Pons (tissue), 1 donor: ENCODE measurements around the gene TMEM258.

Source experiments
- DNase-seq: peaks from one replicate; pipeline ENCODE4 v3.0.0-alpha.2; 2016; ENCODE audit warnings: low spot score

Gene TMEM258

DNA sequence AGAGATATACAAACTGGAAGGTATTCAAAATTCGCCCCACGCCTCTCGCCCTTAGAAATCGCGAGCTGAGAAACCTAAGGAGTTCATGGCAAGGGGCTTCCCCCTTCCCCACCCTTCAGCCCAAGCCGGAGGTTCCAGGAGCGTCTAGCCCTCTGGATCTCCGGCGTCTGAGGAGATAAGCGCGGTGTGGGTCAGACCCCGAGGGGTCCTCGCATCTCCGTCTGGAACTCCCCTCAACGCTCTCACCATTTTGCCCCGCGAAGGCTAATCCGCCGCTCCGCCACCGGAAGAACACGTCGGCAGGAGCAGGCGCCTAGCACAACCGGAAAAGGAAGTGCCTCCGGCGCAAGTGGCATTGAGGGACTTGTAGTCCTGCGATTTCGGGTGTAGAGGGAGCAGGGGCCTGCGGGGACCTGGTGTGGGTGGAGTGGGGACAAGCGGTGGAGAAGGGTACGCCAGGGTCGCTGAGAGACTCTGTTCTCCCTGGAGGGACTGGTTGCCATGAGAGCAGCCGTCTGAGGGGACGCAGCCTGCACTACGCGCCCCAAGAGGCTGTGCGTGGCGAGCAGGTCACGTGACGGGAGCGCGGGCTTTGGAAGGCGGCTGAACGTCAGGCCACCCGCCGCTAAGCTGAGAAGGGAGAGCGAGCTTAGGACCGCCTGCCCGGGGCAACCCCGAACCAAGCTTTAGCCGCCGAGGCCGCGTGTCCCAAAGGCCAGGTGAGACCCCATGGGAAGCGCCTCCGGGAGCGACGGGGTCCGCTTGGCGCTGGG is at the start of gene TMEM258, which contains the start of gene FEN1:
TMEM258 (minus strand) TSS at position 290 of the 773 bp plus-strand sequence; CDS start at position 249, 41 bp downstream.
FEN1 (plus strand) TSS at position 602 of the 773 bp plus-strand sequence. CDS start 2,451 bp downstream, outside the sequence.
- peak; percentile 96 for DNase-seq

DNA sequence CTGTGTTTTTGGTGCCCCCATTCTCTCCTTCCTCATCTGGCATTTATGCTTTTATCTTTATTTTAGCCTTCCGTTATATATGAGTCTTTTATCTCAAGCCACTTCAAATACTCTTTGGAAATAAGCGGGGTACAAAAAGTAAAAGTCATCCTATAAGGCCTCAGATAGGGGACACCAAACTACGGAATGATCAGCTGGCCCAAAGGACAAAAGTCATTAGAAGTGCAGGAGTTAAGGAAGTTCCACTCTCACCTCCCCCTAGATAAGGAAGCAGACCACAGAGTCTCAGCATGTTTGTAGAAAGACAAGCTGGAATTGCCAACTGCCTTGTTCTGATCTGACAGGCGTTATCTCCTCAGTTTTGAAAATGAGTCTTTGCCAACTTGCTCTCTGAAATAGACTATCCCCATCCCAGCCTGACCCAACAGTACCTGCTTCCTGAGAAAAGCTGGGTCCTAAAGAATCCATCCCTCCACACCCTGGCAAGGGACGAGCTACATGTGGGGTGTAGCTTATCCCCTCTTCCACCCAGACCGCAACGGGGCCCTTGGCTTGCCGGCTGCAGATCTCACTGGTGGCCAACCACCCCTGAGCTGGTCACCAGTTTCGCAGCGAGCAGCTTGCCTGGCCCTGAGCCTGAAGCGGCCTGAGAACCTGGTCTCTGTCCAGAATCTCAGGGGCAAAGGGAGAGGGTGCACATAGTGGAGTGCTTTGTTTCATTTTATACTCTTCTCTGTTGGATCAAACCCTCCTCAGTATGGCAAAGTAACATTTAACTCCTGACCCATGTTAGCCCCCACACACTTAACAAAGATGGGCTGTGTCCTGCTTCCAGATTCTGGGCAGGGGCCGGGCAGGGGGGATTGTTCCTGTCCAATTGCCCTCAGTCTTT is 49.5 kb upstream of the TMEM258 start:
- peak; percentile 51 for DNase-seq

DNA sequence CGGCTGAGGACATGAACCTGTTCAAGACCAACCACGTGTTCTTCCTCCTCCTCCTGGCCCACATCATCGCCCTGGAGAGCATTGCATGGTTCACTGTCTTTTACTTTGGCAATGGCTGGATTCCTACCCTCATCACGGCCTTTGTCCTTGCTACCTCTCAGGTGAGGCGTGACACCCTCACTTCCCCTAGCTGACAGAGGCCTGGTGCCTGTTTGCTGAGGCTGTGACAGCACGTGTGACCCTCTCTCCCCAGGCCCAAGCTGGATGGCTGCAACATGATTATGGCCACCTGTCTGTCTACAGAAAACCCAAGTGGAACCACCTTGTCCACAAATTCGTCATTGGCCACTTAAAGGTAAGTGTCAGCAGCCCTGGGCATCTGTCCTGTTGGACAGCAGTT is 48.0 kb upstream of the TMEM258 start:
- DNase-seq, result no peak

DNA sequence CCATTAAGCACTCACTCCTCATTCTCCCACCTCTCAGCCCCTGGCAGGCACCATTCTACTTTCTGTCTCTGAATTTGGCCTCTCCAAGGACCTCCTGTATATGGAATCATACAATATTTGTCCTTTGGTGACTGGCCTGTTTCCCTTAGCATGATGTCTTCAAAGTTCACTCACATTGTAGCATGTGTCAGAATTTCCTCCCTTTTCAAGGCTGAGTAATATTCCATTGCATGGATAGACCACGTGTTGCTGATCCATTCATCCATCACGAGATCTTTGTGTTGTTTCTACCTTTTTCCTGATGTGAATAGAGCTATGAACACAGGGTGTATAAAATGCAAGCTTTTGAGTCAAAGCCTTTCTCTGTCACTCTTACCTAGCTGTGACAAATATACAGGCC is 47.3 kb upstream of the TMEM258 start:
- DNase-seq, result no peak

DNA sequence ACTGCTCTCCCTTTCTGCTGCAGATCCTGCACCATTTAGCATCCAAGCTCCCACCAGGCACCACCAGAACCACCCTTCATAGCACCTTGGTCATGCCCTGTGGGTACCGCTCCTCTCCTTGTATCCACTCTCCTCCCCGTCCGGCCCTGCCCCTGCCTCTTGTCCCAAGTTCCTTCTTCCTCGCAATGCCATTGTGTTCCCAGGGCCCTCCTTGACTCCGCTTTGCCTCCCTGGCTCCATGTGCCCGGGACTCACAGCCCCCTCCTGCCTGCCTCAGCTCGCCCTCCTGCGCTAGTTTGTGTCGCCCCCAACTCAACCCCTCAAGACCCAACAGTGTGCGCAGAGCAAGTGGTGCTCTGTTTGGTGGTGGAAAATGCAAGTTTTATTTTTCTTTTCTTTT is 46.5 kb upstream of the TMEM258 start:
- DNase-seq, result no peak

DNA sequence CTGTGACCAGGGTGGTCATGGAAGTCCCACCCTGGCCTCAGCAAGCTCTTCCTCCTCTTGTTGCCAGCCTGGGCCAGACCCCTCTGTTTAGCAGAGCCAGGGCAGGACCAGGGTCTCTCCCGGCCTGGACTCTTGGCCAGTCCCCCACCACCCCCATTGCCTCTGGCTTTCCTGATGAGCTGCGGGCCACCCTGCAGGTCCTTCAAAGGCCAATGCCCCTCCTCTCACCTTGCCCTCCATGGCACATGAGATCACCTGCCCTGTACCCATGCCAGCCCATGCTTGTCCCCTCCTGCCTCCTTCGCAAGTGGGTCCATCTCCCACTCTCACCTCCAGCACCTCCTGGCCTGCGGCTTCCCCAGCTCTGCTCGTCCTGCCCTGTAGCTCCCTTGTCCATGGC is 46.1 kb upstream of the TMEM258 start:
- no peak for DNase-seq

DNA sequence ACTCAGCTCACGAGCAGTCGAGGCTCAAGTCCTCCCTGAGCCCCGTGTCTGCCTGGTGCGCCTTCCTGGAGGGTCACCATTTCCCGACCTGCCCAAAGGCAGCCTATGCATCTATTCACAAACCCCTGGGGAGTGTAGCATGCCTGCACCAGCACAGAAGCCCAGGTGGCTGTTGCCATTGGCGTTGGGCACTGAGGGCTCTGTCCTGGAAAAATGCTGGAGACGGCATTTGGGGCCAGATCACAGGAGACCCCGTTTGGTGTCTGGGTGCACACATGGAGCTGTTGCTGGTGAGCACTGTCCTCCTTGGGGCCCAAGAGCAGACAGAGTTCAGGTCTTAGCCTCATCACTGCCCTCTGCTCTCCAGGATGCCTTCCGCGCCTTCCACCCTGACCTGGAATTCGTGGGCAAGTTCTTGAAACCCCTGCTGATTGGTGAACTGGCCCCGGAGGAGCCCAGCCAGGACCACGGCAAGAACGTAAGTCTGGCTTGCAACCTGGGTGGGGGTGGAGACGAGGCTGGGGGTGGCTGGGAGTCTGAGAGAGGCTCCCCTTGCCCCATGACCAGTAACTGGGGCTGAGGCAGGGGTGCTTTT is 45.1 kb upstream of the TMEM258 start:
- DNase-seq, result no peak

DNA sequence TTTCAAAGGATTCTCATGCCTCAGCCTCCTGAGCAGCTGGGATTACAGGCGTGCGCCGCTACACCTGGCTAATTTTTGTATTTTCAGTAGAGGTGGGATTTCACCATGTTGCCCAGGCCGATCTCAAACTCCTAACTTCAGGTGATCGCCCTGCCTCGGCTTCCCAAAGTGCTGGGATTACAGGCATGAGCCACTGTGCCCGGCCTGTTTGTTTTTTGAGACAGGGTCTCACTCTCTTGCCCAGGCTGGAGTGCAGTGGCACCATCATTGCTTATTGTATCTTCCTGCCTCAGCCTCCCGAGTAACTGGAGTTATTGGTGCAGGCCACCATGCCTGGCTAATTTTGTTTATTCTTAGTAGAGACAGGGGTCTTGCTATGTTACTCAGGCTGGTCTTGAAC is 43.8 kb upstream of the TMEM258 start:
- no peak for DNase-seq

DNA sequence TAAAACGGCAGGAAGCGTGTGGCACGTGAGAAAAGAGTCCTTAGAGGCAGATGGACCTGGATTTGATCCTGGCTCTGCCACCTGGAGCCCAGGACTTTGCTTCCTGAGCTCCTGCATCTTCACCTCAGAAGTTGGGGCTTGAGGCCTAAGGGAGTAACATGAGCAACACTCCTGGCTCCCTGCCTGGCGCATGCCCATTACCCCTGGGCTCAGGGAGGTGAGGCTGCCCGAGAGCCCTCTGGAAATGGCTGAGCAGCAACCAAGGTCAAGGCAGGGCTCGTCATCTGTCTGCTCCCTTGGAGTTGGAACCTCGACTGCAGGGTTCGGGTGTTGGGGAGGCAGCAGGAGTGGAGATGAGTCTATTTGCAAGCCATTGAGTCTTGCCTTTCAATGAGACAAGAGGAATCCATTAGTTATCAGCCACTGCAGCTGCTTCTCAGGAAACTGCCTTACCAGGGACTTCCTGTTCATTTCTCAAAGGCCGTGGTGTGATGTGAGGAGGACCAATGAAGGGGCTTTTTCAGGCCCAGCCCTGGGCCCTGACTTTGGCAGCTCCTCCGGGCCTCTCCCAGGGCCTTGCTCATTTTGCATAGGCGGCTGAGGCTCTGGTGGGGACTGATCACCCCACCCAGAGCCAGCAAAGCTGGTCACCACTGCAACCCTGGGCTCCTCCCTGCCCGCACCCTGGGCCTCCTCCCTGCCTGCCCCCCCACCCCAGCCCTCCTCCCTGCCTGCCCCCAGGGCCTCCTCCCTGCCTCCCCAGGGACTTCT is 42.1 kb upstream of the TMEM258 start:
- DNase-seq, result peak; percentile 71

DNA sequence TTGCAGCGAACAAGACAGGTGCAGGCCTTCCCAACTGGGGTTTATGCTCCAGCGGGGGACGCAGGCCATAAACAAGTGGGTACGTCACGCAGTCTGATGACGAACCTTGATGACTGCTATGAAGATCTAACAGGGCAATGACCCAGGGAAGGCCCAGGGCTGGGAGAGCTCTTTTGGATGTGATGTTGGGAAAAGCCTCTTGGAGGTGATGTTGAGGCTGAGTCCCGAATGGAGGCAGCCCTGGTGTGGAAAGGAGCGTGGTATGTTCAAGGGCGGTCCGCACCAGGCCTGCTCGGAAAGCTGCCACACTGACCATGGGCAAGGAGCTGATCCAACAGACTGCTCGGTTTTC is 41.5 kb upstream of the TMEM258 start:
- no peak for DNase-seq

DNA sequence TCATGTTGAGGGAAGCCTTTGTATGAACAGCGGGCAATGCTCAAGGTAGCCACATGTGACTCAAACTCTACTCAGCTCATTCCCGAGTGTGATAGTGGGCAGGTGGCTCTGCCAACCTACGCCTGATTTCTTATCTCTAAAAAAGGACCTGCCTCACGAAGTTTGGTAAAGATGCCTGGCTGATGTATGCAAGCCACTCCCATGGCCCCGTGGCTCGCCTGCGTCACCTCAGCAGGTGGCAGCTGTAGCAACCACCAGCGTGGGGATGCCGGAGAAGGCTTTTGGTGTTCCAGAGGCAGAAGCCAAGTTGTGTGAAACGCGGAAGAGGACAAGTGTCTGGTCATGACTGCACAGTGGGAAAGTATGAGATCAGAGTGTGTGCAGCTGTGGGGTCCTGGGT is 41.1 kb upstream of the TMEM258 start:
- DNase-seq, result no peak

DNA sequence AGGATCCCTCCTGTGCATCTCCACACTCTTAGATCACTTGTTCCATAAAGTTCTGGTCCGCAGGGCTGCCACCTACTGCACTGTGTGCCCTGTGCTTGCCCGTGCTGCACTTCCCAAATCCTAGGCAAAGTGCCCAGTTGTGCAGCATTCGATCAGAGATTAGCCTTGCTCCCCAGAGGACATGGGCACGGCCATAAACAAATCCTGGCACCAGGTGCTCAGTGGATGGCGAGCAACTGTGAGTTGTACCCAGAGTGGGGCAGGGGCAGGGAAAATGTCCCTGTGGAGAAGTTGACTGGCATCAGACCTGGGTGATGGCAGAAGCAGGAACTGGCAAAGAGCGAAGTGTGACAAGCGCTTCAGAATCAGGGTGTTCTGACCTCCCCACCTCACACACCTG is 40.4 kb upstream of the TMEM258 start:
- DNase-seq, result no peak

DNA sequence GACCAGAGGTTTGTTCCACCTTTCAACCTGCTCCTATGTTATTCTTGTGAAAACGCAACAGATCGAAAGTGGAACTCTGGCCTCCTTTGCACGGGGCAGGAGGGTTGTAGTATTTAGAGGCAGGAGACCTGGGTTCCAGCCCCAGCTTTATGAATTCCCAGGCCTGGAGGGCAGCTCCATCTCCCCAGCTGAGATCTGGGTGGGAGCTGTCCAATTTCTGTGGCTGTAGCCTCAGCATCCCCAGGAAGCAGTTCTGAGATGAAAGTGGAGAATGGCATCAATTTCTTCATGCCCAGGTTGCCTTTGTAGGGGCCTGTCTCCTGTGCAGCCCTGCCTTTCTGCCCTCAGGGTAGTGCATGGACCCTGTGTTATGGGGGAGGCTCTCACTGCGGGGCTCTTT is 39.8 kb upstream of the TMEM258 start:
- no peak for DNase-seq

DNA sequence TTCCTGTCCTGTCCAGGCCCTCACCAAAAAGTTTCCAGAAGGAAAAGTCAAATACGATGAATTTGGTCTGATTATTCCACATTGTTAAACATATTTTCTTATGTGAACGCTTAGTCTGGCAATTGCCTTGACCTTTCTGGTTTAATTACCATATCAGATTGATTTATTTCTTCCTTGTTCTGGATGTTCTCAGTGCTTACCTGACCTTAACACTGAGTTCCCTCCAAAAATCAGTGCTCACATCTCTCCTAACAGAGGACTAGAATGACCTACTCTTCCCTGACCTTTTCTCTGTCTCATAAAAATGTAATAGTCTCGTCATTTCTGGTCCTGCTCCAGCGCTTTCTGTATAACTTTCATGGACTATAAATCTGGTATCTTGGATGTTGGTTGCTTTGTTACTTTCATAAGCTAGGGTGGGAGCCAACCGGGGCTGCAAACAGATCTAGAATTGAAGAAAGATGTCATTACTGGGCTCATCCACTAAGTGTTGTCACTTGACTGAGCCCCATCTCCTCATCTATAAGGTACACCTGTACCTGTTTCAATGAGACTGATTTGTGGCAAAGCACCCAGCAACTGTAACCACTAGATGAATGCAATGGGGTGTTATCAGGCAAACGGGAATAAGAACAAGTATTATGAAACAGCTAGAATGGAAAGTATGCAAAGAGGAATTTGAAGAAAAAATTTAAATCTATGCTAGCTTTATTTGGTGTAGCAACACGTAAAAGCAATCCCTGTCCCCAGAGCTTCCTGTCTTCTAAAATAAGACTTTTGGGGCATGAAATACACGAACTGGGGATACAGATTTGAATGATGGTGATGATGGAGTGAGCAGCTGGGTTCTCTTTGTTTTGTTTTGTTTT is 38.1 kb upstream of the TMEM258 start:
- DNase-seq, result no peak

DNA sequence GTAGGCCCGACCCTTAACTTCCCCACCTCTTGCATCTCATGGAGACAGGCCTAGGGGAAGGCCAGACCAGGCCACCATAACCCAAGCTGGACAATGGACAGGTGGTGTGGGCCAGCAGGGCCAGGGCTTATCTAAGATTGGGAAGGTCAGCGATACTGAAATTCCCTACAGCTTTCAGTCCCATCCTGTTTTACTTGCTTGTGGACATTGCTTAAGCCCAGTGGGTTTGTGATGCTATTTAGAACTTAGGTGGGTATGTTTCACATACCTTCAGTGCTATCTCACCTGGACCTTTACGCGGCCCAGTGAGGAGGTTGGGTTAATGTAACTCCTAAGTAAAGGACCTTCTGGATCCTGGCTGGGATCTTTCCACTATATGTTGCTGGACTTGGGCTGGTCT is 37.4 kb upstream of the TMEM258 start:
- DNase-seq, result no peak

DNA sequence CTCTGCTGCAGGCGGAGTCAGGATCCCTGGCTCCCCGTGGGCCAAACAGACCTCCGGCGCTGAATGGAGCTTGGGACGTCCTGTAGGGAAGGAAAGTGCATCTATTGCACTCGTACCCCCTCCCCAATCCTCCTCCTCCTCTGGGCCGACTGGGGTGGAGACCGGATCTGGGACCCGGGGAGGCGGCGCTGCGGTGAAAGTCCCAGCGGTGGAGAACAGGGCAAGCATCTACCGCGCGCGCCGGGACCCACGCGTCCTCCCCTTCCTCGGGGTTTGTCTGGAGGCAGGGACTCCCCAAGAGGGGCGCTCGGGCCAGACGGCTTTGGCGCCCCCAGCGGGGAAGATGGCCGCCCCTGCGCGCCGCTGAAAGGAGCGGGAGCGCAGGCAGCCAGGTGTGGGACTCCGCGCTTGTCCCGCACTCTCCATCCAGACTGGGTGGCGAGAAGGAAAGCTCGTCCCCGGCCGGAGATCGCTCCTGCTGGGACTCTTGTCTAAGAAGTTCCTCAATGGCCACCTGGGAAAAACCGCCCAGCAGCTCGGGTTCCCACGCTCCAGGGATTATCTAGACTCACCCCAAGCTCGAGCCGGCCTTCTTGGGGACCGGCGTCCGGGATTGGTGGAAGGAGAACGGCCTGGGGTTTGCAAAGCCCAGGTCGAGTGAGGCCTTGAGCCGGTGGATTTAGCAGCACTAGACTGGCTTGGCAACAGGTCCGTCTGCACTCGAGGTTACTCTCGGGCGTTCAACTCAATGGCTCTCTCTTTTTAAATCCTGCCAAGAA is 36.4 kb upstream of the TMEM258 start:
- no peak for DNase-seq

DNA sequence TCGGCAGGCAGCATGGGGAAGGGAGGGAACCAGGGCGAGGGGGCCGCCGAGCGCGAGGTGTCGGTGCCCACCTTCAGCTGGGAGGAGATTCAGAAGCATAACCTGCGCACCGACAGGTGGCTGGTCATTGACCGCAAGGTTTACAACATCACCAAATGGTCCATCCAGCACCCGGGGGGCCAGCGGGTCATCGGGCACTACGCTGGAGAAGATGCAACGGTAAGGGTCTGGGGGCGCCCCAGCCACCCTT is 35.9 kb upstream of the TMEM258 start:
- no peak for DNase-seq

DNA sequence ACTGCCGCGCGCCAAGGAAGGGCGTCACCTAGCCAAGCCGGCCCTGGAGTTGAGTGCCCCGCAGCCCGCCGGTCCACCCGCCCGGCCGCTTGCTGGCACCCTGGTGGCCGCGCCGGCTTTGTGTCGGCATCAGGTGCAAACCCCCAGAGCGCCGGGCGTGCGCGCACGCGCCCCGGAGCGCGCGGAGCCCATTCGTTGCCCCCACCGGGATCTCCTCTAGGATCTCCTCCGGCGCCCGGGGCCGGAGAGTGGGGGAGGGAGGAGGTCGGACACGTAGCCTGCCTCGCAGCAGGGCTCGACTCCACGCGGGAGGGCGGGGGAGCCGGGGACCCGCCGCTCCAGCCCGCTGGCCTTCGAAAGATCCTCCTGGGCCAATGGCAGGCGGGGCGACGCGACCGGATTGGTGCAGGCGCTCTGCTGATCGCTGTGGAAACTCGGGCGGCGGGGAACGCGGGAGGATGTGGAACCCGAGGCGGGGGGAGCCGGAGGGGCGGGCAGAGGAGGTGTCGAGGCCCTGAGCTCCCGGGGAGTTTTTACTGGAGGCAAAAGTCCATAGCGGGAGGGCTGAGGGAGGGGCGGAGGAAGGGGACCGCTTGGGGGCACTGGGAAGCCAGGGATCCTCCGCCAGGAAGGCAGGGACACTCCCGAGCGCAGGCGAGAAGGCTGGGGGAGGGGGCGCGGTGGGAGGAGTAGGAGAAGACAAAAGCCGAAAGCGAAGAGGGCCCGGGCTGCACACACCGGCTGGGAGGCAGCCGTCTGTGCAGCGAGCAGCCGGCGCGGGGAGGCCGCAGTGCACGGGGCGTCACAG is 35.4 kb upstream of the TMEM258 start, which contains the start of gene FADS2:
FADS2 (plus strand) TSS at position 730 of the 808 bp plus-strand sequence. CDS start 91 bp downstream, outside the sequence.
- DNase-seq, result peak; percentile 94

DNA sequence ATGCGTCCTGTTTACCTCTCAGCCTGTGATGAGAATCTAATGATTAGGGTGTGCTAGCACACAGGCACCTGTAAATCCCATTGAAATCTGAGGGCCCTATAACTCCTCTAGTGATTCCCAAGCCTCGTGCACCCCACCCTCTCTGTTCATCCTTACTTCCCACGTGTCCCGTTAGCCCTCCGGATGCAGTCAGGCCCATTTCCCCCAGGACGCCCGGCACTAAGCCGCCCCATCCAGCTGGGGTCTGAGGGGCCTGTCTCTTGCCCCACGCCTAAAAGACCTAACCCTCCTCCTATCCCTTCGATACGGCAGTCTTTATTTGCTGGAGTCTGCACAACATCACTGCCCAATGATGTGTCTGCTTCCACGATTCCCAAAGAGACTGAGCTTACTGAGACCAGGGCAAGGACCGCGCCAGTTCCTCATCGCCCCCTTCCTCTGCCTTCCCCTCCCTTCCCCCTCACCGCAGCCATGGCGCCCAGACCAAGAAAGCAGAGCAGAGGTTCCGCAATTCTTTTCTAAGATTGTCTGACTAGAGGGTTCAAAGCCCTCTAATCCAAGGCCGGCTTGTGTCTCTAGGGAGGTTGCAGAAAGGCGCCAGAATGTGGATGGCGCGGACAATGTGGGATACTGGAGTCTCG is 34.7 kb upstream of the TMEM258 start:
- peak; percentile 48 for DNase-seq
